Amniotic stem cell (primary cell): Measurements from ENCODE around the gene TUBGCP2.

Experiments
- DNase-seq: peaks from one replicate; lab custom pipeline; 2025; lab: John Stamatoyannopoulos, UW

The TUBGCP2 gene

GRCh38 chr10:133279326-133280226 lies 29.1 kb downstream of the TUBGCP2 start:
- no peak for DNase-seq

- peak; percentile 11 for DNase-seq
Observed at GRCh38 chr10:133278577-133279265, 30.0 kb downstream of the TUBGCP2 start.

DNA sequence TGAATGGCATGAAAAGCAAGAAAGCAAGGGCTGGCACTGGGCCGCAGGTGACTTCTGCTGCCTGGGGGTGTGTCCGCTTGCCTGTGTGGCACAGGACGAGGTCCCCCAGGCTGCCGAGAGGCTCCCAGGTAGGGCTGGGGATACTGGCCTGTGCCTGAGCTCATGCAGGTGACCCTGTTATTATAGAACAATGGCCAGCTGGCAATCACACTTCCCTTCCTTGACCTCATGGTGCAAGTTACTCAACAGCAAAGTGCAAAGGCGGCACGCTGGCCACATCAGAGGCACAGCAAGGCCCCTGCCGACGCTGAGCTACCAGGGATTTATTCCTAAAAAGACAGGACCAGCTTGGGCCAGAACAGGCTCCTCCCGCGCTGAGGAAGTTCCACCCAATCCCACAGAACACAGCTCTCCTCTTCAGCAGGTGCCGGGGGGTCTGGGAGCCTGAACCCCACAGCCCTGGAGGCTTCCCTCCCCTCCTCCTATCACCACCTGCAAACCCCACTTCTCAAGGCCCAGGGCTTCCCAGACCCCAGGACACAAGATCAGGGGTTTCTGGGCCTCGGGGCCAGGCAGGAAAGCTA lies 30.6 kb downstream of the TUBGCP2 start:
- no peak for DNase-seq

GRCh38 chr10:133277277-133277992 lies 31.2 kb downstream of the TUBGCP2 start:
- DNase-seq: no peak

DNA sequence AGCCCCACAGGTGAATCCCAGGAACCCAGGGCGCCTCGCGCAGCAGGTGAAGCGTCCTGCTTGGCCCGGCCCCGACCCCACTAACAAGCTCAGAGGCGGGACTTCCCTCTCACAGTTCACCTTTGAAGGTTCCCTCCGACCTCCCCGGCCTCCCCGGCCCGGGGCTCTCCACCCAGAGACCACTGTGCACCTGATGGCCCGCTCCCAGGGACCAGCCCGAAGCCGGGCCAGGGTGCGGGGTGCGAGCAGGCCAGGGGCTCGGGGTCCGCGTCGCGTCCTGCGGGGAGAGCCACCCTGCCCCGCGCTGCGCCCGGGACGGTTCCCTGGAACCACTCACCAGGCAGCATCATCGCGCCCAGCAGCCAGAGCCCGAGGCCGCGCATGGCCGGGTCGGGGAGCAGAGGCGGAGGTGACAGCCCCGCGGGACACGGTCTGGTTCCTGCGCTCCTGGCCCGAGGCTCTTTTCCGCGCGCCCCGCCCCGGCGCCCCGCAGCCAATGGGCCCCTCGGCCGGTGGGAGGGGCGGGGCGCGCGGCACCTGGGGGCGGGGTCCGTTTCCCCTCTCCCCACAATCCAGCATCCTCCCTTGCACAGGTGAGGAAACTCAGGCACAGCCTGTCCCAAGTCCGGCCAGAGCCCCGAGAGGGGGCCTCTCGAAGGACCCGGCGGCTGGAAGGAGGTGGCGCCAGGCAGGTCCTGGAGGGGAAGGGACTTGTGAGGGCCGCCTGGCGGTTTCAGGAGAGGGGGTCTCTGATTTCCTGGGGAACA lies 32.1 kb downstream of the TUBGCP2 start, which contains the start of gene ADAM8:
Gene ADAM8 (minus strand): TSS at position 434 of the 767 bp plus-strand sequence. CDS start 51 bp downstream, at position 383.
- no peak for DNase-seq

DNA sequence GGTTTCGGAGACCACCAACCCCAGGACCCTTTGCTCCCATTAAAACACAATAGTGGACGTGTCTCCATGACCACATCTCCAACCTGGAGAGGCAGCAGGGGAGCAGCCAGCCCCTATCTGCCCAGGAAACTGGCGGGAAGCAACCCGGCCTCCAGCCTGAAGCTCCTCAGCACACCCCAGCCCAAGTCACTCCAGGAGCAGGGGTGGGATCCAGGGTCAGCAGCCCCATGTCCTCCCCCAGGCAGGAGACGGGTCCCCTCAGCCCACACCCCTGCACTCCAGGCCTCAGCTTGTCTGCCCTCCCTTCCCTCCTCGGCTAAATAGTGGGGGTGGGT lies 32.6 kb downstream of the TUBGCP2 start:
- no peak for DNase-seq

- DNase-seq: no peak
Observed at GRCh38 chr10:133275684-133276092, 33.0 kb downstream of the TUBGCP2 start.

DNA sequence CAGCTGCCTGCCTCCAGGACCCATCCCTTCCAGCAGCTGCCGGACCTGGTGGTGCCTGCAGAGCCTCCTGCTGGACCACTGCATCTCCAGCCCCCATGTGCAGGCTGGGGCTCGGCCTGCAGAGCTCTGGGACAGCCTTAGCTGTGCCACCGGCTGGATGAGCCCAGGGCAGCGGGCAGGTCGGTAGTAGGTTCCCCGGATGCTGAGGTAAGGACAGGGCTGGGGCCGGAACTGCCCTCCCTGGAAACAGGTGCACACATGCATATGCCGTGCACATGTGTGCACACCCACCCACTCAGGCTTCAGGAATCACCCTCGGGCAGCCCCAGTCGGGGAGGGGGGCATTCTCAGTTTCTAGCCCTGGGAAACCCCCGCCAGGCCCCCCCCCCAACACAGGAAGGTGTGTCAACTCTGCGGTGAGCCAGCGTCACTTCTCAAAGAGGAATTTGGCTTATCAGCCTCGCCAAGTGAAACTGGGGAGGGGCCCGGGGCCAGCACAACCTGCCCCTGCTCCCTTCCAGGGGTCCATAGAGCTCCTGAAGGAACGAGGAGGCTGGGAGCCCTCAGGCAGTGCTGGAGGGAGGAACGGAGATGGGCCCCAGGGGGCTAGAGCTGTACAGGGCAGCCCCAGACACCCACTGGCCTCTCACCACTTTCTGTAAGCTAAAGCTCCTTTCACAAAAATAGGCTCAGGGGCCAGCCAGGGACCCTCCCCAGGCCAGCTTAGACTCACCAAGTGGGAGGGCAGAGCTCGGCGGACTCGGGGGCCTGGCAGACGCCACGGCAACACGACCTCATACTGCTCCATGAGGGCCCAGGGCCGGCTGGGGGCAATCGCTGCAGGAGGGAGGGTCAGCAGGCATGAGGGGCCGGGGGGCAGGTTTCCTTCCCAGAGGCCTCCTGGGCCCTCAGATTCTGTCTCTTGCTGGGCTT lies 33.7 kb downstream of the TUBGCP2 start:
- no peak for DNase-seq

DNA sequence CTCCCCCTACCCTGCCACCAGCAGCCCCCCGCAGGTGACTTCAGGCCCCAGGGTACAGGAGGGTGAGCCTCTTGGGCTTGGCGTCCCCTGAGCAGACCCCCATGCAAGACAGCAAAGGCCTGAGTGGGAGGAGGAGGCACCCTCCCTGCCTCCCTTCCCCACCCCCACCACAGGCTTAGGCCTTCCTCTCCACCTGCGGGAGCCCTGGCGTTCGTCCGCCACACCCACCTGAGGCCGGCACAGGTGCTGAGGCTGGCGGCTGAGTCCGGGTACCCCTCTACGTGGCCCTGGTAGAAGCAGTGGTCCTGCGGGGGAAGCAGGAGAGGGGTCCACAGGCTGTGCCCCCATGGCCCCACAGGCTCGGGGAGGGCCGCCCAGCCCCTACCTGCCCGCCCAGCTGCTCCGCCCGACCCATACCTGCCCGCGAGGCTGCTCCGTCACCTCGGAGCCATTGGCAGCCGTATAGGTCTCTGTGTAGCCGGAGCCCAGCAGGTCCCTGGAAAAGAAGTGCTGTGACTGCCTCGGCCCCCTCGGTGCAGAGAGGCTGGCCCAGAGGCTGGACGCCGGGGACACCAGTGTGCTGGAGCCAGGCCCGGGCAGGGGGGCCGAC lies 35.0 kb downstream of the TUBGCP2 start:
- DNase-seq: no peak

GRCh38 chr10:133272964-133273420 lies 35.7 kb downstream of the TUBGCP2 start:
- no peak for DNase-seq

GRCh38 chr10:133272301-133272963 lies 36.2 kb downstream of the TUBGCP2 start:
- DNase-seq: no peak

DNA sequence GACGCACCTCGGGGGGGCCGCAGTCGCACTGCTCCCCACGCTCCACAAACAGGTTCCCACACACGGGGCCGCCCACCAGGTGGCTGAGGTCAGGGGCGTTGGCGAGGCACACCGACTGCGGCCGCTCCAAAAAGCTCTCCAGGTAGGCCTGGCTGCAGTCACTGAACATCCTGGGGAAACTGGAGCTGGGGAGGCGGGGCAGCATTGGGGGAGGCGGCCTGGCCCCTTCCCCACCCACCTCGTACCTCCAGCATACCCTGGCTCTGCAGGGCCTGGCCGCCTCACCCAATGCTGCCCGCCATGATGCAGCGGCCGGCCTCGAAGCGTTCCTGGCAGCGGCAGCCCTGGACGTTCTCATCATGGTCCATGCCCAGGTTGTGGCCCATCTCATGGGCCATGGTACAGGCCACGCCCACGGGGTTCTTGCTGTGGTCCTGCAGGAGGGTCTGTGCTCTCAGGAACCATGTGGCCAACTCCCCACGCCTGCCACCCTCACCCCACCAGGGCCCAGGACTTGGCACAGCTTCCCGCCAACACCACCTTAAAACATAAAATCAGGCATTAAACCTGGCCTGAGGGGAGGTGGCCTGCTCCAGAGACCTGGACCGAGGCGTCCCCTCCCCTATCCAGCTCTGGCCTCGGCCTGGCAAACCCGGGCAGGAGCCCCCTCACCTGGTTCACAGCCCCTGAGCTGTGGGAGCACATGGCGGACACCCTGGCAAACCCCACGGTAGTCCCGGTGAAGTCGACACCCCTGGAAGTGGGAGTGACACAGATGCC lies 37.0 kb downstream of the TUBGCP2 start:
- no peak for DNase-seq

- DNase-seq: no peak
Observed at GRCh38 chr10:133270773-133271297, 37.8 kb downstream of the TUBGCP2 start.

DNA sequence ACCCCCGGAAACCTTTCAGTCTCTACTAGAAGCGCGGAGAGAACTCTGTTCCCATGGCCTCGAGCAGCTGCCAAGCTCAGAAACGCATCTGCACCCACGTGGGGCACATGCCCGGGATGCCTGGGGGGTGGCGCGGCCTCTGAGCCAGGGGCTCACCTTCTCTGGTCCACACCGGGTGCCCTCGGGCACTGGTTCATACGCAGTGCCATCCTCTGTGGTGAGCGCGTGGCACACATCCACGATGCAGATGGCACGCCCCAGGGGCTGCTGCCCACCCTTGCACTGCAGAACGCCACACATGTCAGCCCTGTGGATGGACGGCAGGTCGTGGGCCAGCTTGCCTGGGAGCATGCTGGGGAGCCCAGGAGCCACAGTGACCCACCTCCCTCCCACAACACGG lies 38.5 kb downstream of the TUBGCP2 start:
- no peak for DNase-seq

GRCh38 chr10:133269367-133269766 lies 39.3 kb downstream of the TUBGCP2 start:
- no peak for DNase-seq

DNA sequence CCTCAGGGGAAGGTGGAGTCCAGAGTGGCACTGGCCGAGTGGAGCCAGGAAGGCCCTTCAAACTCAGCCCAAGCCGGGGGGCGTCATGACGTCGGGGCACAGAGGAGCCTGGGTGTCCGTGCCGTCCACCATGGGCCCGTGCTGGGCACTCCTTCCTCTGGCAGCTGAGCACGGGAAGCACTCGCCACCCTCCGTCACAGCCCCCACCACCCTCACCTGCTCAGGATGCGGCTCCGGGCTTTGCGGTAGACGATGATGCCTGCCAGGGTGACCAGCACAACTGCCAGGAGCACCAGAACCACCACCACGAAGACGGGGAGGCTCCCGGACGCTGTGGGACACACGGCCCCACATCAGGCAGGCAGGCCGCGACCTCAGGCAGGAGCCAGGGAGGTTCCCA lies 40.1 kb downstream of the TUBGCP2 start:
- DNase-seq: no peak

GRCh38 chr10:133267829-133268228 lies 40.8 kb downstream of the TUBGCP2 start:
- no peak for DNase-seq

DNA sequence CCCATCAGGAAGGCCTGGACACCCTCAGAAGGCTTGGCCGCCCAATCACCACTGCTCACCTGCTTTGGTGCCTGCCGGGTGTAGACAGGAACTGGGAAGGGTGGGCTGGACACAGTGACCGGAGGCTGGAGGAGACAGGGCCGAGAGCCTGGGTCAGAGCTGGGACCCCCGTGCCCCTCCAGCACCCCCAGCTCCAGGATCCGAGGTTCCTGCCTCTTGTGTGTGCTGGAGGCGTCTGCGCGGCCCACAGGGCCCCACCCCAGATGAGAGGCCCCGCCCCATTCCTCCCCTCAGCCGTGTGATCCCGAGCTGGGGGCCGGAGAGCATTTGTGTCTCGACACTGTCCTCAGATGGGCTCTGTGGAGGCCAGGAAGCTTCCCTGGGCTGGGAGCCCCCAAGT lies 41.4 kb downstream of the TUBGCP2 start:
- no peak for DNase-seq
